ENCODE data around the gene FMN2.
"Not testable (repeated sequence)": the region's sequence is repeated elsewhere in the genome, so short reads cannot be mapped to it uniquely, and the experiment has no call there.

Gene FMN2

DNA sequence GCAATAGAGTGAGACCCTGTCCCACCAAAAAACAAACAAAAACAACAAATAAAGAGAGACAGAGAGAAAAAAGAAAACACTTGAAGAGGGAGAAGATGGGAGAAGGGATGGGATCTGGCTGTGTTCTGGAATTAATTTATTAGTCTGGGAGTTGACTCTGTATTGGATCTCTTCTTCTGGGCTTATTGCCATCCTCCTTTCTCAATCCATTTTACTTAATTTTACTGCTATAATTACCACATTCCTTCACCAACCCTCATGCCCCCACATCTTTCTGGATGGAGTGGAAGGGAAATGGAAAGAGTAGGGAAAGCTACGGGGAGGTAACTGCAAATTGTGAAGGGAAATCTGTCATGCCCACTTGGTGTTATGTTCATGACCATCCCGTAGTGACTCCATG lies 42.9 kb downstream of the FMN2 start:
- in situ Hi-C loops (cut with MboI; ENCODE audit: low sequenced_read_pairs) = no loop called here

DNA sequence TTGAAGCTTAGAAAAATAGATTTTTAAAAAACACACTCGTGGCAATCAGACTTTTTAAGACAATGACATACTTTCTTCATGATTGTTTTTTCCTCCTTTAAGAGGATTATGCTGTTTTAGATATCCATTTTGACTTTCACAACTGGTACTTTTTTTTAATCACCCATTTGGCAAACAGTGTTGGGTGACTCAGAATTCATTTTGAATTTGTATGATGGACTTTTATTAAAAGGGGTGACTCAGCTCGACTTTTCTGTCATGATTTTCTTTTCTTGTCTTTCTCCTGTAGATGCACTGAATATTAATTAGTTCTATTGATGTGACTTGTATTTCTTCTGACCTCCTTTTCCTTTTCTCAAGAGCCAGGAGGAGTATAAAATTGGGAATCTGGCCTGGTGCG lies 44.7 kb downstream of the FMN2 start:
- in situ Hi-C loops (cut with MboI; ENCODE audit: low sequenced_read_pairs) = no loop called here

DNA sequence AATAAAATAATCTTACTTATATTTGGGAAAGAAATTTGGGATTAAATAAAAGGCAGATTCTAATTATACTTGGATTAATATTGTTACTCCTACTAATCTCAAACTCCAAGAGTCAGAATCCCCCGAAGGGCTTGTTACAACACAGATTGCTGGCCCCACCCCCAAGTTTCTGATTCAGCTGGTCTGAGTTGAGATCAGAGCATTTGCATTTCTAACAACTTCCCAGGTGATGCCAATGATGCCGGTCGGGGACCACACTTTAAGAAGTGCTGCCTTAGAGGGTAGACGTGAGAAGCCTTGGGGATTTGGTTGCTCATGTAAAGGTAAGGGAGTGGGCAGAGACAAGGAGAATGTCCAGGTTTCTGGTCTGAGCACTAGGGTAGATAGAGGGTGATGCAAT lies 47.2 kb downstream of the FMN2 start:
- in situ Hi-C loops (cut with MboI; ENCODE audit: low sequenced_read_pairs) = no loop called here

DNA sequence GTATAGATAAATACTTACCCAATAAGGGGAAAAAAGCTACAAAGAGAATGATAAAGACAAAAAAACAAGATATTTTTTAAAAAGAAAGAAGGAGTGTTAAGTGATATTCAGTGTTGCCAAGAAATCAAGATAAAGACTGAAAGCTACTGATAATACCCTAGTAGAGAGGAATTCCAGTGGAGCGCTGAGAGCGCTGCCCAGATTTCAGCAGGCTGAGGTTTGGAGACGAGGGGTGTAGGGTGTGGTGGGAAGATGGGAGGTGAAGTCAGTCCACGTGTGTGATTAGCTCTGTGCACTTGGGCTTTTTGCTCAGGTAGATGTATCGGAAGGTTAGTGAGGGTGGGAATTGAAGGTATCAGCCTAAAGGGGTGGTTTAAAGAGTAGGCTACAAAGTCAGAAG lies 47.8 kb downstream of the FMN2 start:
- in situ Hi-C loops (cut with MboI; ENCODE audit: low sequenced_read_pairs) = no loop called here

DNA sequence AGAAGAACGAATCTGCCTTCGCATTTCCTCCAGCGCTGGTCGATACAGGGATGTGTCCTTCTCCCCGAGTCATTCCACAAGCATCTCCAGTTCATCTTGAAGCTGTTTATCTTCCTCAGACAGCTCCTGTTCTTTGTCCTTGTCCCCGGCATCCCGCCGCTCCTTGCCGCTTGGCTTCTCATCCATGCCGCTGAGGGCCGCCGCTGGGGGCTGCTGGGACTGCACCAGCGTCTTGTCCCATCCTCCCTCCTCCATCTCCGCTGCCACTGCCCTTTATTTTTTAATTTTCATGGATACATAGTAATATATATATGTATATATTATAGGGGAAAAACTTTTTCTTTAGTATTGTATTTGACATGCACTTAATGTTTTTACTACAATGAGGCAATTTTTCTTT lies 53.4 kb downstream of the FMN2 start:
- in situ Hi-C loops (cut with MboI; ENCODE audit: low sequenced_read_pairs) = no loop called here

DNA sequence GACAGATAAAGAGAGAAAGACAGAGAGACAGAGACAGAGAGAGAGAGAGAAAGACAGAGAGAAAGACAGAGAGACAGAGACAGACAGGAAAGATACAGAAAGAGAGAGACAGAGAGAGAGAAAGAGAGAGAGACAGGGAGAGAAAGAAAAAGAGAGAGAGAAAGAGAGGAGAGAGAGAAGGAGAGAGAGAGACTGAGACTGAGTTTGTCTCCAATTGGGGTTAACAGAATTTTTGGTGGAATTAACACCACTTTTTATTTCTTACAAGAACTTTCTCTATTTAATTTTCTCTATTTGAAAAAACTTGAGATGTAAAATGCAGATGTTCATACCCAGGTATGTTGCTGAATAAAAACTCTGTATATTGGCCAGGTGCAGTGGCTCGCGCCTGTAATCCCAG lies 56.6 kb downstream of the FMN2 start:
- in situ Hi-C loops (cut with MboI; ENCODE audit: low sequenced_read_pairs) = no loop called here

DNA sequence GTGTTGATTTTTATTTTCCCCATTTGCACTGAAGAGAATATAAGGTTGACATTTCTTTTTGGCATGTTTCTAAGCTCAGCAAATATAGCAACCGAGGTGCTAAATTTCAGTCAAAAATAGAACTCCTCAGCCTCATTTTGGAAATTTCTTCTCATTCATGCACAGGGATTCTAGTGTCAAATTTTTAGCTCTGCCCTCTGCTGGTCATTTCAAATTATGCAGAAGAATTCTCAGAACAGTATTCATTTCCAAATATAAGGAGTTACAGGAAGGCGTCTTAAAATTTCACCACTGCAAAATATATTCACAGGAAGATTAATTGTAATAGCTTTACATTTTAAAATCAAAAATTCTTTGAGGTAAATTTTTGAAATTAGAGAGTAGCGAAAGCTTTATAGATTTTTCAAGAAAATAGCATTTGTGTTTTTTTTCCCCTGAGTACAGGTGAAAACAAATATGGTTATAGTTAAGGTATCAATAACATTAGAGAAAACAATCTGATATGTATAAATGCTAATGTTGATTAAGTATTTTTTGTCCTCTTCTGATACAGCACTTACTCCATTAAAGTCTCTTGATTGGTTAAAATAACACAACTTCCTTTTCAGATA lies 57.9 kb downstream of the FMN2 start:
- in situ Hi-C loops (cut with MboI; ENCODE audit: low sequenced_read_pairs) = no loop called here

DNA sequence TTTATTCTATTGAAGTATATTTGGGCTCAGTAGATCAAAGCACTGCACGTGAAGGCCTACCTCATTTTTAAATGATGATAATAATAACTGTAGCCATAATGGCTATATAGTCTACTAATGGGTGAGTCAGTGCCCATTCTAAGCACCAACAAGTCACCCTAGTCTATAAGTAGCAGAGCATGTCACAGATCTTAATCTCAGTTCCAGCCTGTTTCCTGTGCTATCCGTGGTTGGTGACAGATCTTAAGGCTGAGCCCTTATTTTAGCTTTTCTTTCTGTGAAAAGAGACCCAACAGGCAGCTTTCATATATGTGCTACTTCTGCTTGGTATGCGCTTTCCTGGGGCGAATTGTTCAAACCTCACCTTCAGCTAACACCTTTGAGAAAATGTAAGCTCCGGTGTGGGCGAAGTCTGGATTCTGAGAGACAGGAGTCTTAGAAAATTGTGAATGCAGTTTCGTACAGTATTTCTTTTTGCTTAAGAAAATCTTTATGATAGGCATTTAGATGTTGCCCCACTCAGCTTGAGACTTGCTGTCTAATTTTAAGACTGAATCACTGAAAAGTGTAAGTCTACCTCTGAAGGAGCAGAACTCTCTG lies 59.6 kb downstream of the FMN2 start:
- in situ Hi-C loops (cut with MboI; ENCODE audit: low sequenced_read_pairs) = no loop called here

DNA sequence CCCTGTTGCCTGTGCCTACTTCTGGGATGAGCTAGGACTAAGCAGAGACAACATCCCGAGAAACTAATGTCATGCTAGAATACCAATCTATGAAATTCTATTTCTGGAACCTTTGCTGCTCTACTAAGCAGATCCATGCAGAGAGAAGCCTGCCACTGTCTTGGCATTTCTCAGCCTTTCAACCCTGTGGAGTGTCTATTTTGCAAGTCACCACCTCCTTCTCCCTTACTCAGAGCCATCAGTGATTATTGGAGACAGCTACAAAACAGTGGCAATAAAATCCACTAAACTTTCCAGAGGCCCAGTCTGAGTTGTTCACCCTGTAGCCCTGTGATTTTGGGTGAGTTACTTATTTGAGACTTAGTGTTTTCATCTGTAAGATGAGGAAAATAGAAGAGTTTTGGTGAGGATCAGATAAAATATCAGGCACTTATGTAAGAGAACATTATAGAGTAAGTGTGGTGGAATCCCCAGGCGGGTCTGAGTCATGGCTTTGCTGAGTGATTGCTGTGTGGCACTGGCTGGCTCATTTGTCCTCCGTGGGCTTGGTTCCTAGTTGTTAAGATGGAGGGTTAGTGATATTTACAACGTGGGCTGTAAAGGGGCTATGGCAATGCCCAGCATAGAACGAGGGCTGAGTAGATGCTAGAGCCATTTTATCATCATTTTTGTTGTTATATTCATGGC lies 61.1 kb downstream of the FMN2 start:
- in situ Hi-C loops (cut with MboI; ENCODE audit: low sequenced_read_pairs) = no loop called here

DNA sequence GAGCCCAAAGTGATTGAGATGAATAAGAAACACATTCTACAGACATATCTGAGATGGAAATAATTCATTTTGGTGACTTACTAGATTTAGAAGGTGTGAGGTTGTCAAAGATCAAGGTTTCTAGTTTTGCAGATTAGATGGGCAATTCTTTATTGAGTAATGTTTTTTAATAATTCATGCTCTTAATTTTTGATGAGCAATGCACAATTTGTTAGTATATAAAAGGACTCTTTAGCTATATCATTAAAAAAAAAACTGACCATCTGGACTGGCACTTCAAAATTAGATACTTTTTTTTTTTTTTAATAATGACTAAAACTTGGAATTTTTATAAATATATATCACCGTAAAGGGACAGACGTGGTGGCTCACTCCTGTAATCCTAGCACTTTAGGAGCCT lies 63.9 kb downstream of the FMN2 start:
- in situ Hi-C loops (cut with MboI; ENCODE audit: low sequenced_read_pairs) = no loop called here

DNA sequence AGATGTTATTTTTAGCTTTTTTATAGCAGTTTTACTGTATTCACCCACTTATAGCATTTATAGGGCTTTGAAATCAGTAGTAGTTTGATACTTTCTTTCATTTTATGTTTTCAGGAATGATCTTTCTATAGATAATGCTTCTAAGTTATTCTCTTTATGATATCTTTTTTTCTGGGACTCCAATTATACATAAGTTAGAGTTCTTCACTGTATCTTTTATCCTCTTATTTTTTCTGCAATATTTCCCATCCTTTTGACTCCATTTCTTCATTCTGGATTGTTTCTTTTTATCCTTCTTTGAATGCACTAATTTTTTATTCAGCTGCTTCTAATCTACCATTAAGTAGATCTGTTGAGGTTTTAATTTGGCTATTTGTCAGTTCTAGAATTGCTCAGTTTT lies 73.1 kb downstream of the FMN2 start:
- in situ Hi-C loops (cut with MboI; ENCODE audit: low sequenced_read_pairs) = no loop called here

DNA sequence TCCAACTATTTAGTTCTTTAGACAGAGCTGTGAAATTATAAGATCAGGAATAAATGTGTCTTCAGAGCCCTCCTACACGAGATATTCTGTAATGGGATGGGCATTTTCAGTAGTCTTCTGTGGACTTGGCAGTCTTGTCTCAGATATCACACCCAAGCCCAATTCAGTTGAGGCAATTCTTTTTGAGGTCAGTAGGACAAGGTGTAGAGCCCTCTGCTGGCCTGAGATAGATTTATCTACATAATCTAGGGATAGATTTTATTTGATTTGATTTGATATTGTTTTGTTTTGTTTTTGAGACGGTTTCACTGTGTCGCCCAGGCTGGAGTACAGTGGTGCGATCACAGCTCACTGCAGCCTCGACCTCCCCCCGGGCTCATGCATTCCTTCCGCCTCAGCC lies 77.5 kb downstream of the FMN2 start:
- in situ Hi-C loops (cut with MboI; ENCODE audit: low sequenced_read_pairs) = no loop called here

DNA sequence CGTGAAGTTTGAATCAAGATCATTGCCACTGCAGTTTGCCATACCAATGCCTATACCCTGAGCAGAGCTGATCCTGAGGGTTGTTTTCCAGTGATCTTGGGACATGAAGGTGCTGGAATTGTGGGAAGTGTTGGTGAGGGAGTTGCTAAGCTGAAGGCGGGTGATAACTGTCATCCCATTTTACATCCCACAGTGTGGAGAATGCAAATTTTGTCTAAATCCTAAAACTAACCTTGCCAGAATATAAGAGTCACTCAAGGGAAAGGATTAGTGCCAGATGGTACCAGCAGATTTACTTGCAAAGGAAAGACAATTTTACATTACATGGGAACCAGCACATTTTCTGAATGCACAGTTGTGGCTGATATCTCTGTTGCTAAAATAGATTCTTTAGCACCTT lies 78.6 kb downstream of the FMN2 start:
- in situ Hi-C loops (cut with MboI; ENCODE audit: low sequenced_read_pairs) = no loop called here

DNA sequence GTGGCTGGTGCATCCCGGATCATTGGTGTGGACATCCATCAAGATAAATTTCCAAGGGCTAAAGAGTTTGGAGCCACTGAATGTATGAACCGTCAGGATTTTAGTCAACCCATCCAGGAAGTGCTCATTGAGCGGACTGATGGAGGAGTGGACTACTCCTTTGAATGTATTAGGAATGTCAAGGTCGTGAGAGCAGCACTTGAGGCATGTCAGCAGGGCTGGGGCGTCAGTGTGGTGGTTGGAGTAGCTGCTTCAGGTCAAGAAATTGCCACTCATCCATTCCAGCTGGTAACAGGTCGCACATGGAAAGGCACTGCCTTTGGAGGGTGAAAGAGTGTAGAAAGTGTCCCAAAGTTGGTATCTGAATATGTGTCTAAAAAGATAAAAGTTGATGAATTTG lies 79.1 kb downstream of the FMN2 start:
- in situ Hi-C loops (cut with MboI; ENCODE audit: low sequenced_read_pairs) = no loop called here

DNA sequence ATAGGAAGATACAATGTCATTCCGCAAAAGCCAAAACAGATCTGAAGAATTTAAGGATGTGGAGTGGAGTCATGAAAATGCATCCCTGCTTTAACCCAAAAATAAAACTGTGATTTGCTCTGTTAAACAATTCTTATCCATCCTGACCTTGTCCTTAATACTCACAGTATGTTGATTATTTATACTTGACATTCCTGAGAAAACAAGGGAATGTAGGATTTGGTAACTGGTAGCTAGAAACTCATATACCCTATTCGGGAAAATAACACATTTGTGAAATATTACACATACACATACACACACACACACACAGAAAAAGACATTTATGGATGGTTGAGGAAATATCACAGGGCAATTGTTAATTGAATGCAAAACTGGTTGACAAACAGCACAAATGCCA lies 80.2 kb downstream of the FMN2 start:
- in situ Hi-C loops (cut with MboI; ENCODE audit: low sequenced_read_pairs) = no loop called here

DNA sequence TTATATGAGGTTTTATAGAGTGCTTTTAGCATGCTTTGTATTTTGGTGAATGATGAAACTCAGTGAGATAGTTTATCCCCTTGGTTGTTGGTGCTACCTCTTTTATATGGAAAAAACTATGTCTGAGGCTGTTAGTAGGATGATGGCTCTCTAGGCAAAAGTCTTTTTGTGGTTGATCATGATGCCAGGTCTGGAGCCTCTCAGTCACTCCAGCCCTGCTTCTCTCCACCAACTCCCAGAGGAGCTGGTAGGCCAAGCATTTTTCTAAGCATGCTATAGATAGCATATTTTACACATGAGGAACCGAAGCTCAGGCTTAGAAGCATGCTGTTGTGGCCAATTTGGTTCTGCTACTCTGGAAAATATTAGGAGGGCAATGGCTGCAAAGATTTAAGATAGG lies 82.2 kb downstream of the FMN2 start:
- in situ Hi-C loops (cut with MboI; ENCODE audit: low sequenced_read_pairs) = no loop called here

DNA sequence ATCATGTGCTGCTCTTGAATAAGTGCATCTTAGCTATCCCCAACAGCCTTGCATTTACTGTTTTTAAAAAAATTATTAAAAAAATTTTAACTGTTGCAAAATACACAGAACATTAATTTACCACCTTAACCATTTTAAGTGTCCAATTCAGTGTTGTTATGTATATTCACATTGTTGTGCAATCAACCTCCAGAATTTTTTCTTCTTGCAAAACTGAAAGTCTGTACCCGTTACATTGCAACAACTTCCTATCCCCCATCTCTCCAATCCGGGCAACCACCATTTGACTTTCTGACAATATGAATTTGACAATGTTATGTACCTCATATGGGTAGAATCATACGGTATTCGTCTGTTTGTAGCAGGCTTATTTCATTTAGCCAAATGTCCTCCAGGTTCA lies 83.1 kb downstream of the FMN2 start:
- in situ Hi-C loops (cut with MboI; ENCODE audit: low sequenced_read_pairs) = no loop called here

DNA sequence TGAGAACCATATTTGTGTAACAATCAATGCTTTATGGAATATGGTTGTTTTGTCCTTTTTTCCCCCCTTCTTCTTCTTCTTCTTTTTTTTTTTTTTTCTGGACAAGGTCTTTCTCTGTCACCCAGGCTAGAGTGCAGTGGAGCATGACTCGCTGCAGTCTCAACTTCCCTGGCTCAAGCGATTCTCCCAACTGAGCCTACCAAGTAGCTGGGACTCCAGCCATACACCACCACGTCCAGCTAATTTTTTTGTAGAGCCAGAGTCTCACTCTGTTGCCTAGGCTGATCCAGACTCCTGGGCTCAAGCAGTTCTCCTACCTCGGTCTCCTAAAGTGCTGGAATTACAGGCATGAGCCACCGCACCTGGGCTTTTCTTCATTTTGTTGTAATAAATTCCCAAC lies 86.7 kb downstream of the FMN2 start:
- in situ Hi-C loops (cut with MboI; ENCODE audit: low sequenced_read_pairs) = no loop called here

DNA sequence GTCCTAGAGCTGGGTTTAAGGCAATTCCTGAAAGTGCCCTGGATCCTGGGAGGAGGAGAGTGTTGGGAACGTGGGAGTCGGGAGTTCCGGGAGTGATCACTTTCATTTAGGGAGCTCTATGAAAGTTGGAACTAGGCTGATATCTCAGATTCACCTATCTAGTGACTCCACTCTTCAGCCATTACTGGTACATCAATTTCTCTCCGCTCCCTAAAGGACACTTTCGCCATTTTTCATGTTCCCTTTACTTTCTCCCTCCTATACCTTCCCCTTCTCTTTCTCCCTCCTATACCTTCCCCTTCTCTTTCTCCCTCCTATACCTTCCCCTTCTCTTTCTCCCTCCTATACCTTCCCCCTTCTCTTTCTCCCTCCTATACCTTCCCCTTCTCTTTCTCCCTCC lies 93.0 kb downstream of the FMN2 start:
- in situ Hi-C loops (cut with MboI; ENCODE audit: low sequenced_read_pairs) = not testable (repeated sequence)

DNA sequence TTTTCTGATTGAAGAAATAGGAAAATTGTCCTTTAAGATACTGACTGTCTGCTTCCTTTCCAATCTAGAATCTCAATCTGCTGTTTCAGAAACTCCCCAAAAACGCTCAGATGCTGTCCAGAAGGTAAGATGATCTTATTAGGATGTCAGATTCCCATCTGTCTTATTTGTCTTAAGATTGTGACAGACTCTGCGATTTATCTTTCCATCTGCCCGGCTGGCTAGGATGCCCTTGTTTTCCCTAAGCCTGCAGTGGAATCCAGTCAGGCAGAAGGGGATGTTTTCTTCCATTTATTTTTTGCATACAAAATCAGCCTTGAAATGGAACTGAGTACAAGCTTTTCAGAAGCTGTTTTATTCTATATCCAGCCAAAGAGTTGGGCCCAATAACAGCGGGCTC lies 96.5 kb downstream of the FMN2 start:
- in situ Hi-C loops (cut with MboI; ENCODE audit: low sequenced_read_pairs) = no loop called here

DNA sequence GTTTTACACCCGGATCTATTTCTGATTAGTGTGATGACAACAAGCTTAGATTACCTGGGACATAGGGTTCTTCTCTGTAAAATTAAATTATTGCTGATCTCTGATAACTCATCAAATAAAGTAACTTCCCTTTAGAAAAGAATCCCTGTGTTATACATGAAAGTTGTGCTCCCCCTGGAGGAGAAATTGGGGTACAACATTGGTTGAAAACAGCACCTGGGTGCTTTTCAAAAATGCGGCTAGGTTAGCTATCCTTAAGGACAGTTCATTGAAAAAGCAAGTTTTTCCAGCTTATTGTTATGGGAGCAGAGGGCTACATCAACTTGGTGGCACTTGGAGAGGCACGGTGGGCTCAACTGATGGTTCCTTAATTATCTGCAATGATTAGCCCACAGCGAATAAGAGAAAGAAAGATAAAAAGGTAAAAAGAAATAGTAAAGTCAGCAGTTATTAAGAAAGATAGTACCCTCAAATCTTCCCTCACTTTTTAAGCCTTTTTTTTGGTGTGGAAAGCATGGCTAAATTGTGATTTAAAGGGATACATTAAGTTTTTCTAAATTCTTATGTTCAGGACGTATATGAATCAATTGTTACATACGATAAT lies 97.8 kb downstream of the FMN2 start:
- in situ Hi-C loops (cut with MboI; ENCODE audit: low sequenced_read_pairs) = no loop called here

DNA sequence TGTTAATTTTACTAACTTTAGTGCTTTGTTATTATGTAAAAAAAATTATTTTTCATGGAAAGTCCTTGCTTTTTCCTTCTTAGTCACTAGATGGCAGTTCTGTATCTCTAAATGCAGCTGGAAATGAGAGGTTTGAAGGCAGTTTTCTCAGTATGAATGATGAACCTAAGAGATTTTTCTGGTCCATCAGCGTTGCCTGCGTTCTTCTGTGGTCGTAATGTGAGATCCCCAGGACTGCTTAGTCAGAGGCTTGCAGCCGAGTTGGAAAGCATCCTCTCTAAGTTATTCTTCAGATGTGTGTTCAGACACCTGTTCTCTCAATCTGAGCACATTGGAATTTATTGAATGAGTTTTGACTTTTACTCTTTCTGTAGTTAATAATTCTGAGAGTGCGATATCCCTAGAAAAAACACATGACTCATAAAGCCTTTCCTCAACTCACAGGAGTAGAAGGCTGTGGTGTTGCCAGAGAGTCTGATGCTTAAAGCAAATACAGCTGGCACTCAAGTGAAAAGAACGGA lies 99.3 kb downstream of the FMN2 start:
- in situ Hi-C loops (cut with MboI; ENCODE audit: low sequenced_read_pairs) = no loop called here
